Fibroblast of pulmonary artery (primary cell): ENCODE data around the gene HNRNPL.

Source experiments
- DNase-seq: peaks from one replicate; pipeline ENCODE4 v3.0.0-alpha.2; 2010; ENCODE audit warnings: low read depth
- H3K4me3 ChIP-seq: replicated peaks from 2 replicates; pipeline ENCODE4 v1.5.1; 2011; ENCODE audit warnings: low read depth, mild to moderate bottlenecking, control low read depth, low read length, moderate library complexity
- TF ChIP-seq, protein P1 (sequence below): IDR thresholded peaks from 2 replicates; pipeline ENCODE4 v1.5.1; 2011; ENCODE audit warnings: mild to moderate bottlenecking, control low read depth, low read length, inconsistent platforms; ENCODE audit errors: missing control alignments

The HNRNPL gene

GRCh38 chr19:38837656-38838121, 12.1 kb downstream of the HNRNPL start:
- TF ChIP-seq, protein P1, sequence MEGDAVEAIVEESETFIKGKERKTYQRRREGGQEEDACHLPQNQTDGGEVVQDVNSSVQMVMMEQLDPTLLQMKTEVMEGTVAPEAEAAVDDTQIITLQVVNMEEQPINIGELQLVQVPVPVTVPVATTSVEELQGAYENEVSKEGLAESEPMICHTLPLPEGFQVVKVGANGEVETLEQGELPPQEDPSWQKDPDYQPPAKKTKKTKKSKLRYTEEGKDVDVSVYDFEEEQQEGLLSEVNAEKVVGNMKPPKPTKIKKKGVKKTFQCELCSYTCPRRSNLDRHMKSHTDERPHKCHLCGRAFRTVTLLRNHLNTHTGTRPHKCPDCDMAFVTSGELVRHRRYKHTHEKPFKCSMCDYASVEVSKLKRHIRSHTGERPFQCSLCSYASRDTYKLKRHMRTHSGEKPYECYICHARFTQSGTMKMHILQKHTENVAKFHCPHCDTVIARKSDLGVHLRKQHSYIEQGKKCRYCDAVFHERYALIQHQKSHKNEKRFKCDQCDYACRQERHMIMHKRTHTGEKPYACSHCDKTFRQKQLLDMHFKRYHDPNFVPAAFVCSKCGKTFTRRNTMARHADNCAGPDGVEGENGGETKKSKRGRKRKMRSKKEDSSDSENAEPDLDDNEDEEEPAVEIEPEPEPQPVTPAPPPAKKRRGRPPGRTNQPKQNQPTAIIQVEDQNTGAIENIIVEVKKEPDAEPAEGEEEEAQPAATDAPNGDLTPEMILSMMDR, result no peak
- no peak for DNase-seq
- no peak overlapping the region for H3K4me3 ChIP-seq

DNA sequence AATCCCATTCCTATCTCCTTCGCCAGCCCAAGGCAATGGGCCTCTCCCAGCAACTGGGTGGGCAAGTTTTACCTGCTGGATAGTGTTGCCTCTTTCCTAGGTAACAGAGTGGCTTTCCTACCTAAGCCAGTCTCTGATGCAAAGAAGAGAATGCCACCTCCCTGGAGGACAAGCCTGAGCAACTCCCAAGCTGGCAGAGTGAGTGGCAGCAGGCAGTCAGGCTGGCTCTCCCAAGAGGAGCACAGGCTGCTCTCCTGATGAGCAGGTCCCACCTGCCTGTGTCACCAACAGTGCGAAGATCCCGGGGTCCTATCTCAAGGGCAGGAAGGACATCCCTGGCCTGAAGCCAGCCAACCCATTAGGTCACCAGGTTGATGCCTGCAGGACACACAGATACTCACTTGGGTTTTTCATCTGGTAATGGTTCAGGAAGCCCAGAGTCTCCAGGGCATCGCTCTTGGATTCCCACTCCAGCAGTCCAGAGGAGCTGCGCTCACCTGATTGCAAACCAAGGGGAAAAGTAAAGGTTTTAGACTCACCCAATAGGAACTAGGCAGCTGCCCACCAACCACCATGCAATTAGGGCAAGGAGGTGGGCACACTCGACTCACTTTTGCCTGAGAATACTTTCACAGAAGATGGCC, 12.7 kb downstream of the HNRNPL start:
- no peak overlapping the region for H3K4me3 ChIP-seq
- TF ChIP-seq, protein P1, result no peak
- no peak for DNase-seq

- no peak overlapping the region for H3K4me3 ChIP-seq
- DNase-seq, result no peak
- TF ChIP-seq, protein P1, result no peak
Observed at GRCh38 chr19:38836159-38836982, 13.4 kb downstream of the HNRNPL start.

- DNase-seq, result no peak
- H3K4me3 ChIP-seq, result no peak overlapping the region
- TF ChIP-seq, protein P1, result no peak
Observed at GRCh38 chr19:38834590-38834989, 15.2 kb downstream of the HNRNPL start.

GRCh38 chr19:38834104-38834490, 15.7 kb downstream of the HNRNPL start:
- TF ChIP-seq, protein P1, result no peak
- no peak for DNase-seq
- H3K4me3 ChIP-seq, result no peak overlapping the region

- no peak for DNase-seq
- H3K4me3 ChIP-seq, result no peak overlapping the region
- TF ChIP-seq, protein P1, result no peak
Observed at GRCh38 chr19:38833092-38833425, 16.7 kb downstream of the HNRNPL start.

- peak; percentile 86 for DNase-seq
- peak overlapping the region; percentile 71 for H3K4me3 ChIP-seq
- TF ChIP-seq, protein P1, result no peak
Observed at GRCh38 chr19:38831142-38831605, 18.6 kb downstream of the HNRNPL start.
